ENCODE measurements around the gene PADI1.

GRCh38 chr1:17212487-17213121 is 7.7 kb downstream of the PADI1 start:
- TF ChIP-seq, protein P1, sequence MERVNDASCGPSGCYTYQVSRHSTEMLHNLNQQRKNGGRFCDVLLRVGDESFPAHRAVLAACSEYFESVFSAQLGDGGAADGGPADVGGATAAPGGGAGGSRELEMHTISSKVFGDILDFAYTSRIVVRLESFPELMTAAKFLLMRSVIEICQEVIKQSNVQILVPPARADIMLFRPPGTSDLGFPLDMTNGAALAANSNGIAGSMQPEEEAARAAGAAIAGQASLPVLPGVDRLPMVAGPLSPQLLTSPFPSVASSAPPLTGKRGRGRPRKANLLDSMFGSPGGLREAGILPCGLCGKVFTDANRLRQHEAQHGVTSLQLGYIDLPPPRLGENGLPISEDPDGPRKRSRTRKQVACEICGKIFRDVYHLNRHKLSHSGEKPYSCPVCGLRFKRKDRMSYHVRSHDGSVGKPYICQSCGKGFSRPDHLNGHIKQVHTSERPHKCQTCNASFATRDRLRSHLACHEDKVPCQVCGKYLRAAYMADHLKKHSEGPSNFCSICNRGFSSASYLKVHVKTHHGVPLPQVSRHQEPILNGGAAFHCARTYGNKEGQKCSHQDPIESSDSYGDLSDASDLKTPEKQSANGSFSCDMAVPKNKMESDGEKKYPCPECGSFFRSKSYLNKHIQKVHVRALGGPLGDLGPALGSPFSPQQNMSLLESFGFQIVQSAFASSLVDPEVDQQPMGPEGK (CRISPR knock-in tag; IDR thresholded peaks at IDR 0.05; ENCODE audit: borderline replicate concordance), result no peak
- TF ChIP-seq BACH2 (CRISPR knock-in tag; IDR thresholded peaks at IDR 0.05; ENCODE audit: borderline replicate concordance) (no peak), POU6F1 (CRISPR knock-in tag; IDR thresholded peaks at IDR 0.05; ENCODE audit: borderline replicate concordance, low read depth) (no peak), TOX (CRISPR knock-in tag; IDR thresholded peaks at IDR 0.05; ENCODE audit: borderline replicate concordance) (no peak), ISL1 (CRISPR knock-in tag; IDR thresholded peaks at IDR 0.05) (no peak), OSR1 (CRISPR knock-in tag; IDR thresholded peaks at IDR 0.05) (no peak), RARB (CRISPR knock-in tag; IDR thresholded peaks at IDR 0.05) (no peak), TSHZ2 (CRISPR knock-in tag; IDR thresholded peaks at IDR 0.05) (no peak), TCF4 (CRISPR knock-in tag; IDR thresholded peaks at IDR 0.05; ENCODE audit: borderline replicate concordance) (no peak)
- TF ChIP-seq, protein P2, sequence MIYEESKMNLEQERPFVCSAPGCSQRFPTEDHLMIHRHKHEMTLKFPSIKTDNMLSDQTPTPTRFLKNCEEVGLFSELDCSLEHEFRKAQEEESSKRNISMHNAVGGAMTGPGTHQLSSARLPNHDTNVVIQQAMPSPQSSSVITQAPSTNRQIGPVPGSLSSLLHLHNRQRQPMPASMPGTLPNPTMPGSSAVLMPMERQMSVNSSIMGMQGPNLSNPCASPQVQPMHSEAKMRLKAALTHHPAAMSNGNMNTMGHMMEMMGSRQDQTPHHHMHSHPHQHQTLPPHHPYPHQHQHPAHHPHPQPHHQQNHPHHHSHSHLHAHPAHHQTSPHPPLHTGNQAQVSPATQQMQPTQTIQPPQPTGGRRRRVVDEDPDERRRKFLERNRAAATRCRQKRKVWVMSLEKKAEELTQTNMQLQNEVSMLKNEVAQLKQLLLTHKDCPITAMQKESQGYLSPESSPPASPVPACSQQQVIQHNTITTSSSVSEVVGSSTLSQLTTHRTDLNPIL (CRISPR knock-in tag; IDR thresholded peaks at IDR 0.05; ENCODE audit: low read depth), result no peak

Data from SK-N-SH treated with all-trans-retinoic acid at 6 μM for 48 hours (cell line).